ENCODE measurements around the gene SHISA9. TPM values are rescaled to one million over a fixed set of nuclear protein-coding genes. Genes with fewer than 3 reads are reported as not detected.

The SHISA9 gene
- total and polyA plus RNA-seq, 2 experiments from 2014 or later = 0.83 to 1.3 TPM

DNA sequence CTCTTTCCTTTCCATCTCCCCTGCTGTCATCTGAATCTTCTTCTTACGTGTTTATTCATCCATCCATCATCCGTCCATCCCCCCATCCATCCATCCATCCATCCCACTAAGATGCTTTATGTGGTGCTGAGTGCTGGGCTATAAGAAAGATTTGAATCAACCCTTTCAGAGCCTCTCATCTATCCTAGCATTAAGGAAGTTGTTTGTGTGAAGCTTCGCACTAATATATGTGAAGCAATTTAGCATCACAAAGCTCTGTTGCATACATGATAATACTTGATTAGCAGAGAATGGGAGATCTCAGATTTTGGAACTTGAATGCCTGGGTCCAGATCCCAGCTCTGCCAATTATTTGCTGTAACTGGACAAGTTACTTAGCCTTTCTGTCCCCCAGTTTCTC lies 255.7 kb downstream of the SHISA9 start:
- H3K79me2 ChIP-seq = no peaks in the 10 kb centered on the region
- 93% methylated on average over 3 of the region's 3 CpGs for WGBS (ENCODE audit: low lambda C conversion rate, missing lambda C conversion rate)
- H3K27ac ChIP-seq = no peak overlapping the region

DNA sequence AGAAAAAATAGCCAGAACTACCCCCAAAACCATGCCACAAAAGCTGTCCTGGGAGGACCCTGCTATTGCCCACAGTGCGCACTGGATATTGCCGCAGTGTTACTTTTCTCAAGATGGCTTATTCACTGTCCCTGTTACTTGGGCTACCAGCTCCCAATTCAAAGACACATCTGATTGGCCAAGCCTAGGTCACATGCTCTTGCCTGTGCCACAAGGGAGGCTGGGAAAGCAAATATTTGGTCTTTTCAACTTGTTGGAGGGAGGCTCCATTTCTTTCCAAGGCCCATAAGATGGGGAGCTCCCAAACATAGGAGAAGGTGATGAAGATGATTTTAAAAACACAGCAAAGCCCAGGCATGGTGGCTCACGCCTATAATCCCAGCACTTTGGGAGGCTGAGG lies 257.0 kb downstream of the SHISA9 start:
- Histone ChIP-seq H3K27me3 (no peaks in the 10 kb centered on the region), H3K4me2 (no peak overlapping the region)

More for the DNA sequence above, 255.7 kb downstream of the SHISA9 start:
- no peaks in the 10 kb centered on the region for H3K9me3 ChIP-seq (ENCODE audit: low read depth)
- H2AFZ ChIP-seq = no peak overlapping the region
- no peak overlapping the region for H3K4me3 ChIP-seq
- no peaks in the 10 kb centered on the region for H3K4me1 ChIP-seq (ENCODE audit: insufficient read depth)
- H3K9me2 ChIP-seq (replicated peaks; ENCODE audit: insufficient read depth) = no peaks in the 10 kb centered on the region
- TF ChIP-seq EZH2phosphoT487 (IDR thresholded peaks at IDR 0.05; ENCODE audit: low read depth, severe bottlenecking, unreplicated experiment) = no peak
- TF ChIP-seq, protein P1, sequence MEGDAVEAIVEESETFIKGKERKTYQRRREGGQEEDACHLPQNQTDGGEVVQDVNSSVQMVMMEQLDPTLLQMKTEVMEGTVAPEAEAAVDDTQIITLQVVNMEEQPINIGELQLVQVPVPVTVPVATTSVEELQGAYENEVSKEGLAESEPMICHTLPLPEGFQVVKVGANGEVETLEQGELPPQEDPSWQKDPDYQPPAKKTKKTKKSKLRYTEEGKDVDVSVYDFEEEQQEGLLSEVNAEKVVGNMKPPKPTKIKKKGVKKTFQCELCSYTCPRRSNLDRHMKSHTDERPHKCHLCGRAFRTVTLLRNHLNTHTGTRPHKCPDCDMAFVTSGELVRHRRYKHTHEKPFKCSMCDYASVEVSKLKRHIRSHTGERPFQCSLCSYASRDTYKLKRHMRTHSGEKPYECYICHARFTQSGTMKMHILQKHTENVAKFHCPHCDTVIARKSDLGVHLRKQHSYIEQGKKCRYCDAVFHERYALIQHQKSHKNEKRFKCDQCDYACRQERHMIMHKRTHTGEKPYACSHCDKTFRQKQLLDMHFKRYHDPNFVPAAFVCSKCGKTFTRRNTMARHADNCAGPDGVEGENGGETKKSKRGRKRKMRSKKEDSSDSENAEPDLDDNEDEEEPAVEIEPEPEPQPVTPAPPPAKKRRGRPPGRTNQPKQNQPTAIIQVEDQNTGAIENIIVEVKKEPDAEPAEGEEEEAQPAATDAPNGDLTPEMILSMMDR (IDR thresholded peaks at IDR 0.05; ENCODE audit: poor library complexity) = no peak
- TF ChIP-seq EZH2 (IDR thresholded peaks at IDR 0.05; ENCODE audit: borderline replicate concordance) = no peak
- H3K27me3 ChIP-seq = no peaks in the 10 kb centered on the region
- no peak overlapping the region for H3K4me2 ChIP-seq
- no peaks in the 10 kb centered on the region for H4K20me1 ChIP-seq (ENCODE audit: insufficient read depth, poor library complexity, severe bottlenecking)
- DNase-seq (ENCODE audit: low spot score) = no peak
- no peaks in the 10 kb centered on the region for H3K36me3 ChIP-seq (replicated peaks; ENCODE audit: insufficient read depth, low read depth)

DNA sequence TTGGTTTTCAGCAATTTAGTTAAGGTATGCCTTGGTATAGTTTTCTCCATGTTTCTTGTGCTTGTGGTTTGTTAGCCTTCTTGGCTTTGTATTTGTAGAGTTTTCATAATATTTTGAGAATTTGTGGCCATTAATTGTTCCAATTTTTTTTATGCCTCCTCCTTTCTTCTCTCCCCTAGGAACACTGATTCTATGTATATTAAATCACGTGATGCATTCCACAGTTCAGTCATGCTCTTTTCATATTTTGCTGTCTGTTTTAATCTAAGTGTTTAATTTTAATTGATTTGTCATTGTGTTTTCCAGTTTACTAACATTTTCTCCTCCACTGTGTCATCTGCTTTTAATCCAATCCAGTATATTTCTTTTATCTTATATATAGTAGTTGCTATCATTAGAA lies 263.6 kb downstream of the SHISA9 start:
- H3K4me1 ChIP-seq (ENCODE audit: insufficient read depth) = no peaks in the 10 kb centered on the region
- no peaks in the 10 kb centered on the region for H3K27me3 ChIP-seq
- no peak overlapping the region for H3K4me2 ChIP-seq
- no peak for DNase-seq (ENCODE audit: low spot score)
- WGBS (ENCODE audit: low lambda C conversion rate, missing lambda C conversion rate) = 91% methylated on average over 1 of the region's 1 CpG
- TF ChIP-seq, protein P1 (IDR thresholded peaks at IDR 0.05; ENCODE audit: poor library complexity) = no peak
- TF ChIP-seq EZH2phosphoT487 (IDR thresholded peaks at IDR 0.05; ENCODE audit: low read depth, severe bottlenecking, unreplicated experiment) = no peak
- TF ChIP-seq EZH2 (IDR thresholded peaks at IDR 0.05; ENCODE audit: borderline replicate concordance) = no peak
- H3K79me2 ChIP-seq = no peaks in the 10 kb centered on the region
- no peak overlapping the region for H3K4me3 ChIP-seq
- no peak overlapping the region for H3K27ac ChIP-seq
- no peak overlapping the region for H2AFZ ChIP-seq
- no peaks in the 10 kb centered on the region for H3K36me3 ChIP-seq (replicated peaks; ENCODE audit: insufficient read depth, low read depth)
- H3K9me2 ChIP-seq (replicated peaks; ENCODE audit: insufficient read depth) = no peaks in the 10 kb centered on the region
- H4K20me1 ChIP-seq (ENCODE audit: insufficient read depth, poor library complexity, severe bottlenecking) = no peaks in the 10 kb centered on the region
- no peaks in the 10 kb centered on the region for H3K9me3 ChIP-seq (ENCODE audit: low read depth)

More for the DNA sequence above, 257.0 kb downstream of the SHISA9 start:
- no peaks in the 10 kb centered on the region for H3K36me3 ChIP-seq (replicated peaks; ENCODE audit: insufficient read depth, low read depth)
- H4K20me1 ChIP-seq (ENCODE audit: insufficient read depth, poor library complexity, severe bottlenecking) = no peaks in the 10 kb centered on the region
- no peaks in the 10 kb centered on the region for H3K4me1 ChIP-seq (ENCODE audit: insufficient read depth)
- TF ChIP-seq EZH2phosphoT487 (IDR thresholded peaks at IDR 0.05; ENCODE audit: low read depth, severe bottlenecking, unreplicated experiment) (no peak), EZH2 (IDR thresholded peaks at IDR 0.05; ENCODE audit: borderline replicate concordance) (no peak)
- TF ChIP-seq, protein P1 (IDR thresholded peaks at IDR 0.05; ENCODE audit: poor library complexity) = no peak
- H3K27ac ChIP-seq = no peak overlapping the region
- no peak overlapping the region for H2AFZ ChIP-seq
- DNase-seq (ENCODE audit: low spot score) = no peak
- H3K9me2 ChIP-seq (replicated peaks; ENCODE audit: insufficient read depth) = no peaks in the 10 kb centered on the region
- no peaks in the 10 kb centered on the region for H3K9me3 ChIP-seq (ENCODE audit: low read depth)
- 91% methylated on average over 3 of the region's 3 CpGs for WGBS (ENCODE audit: low lambda C conversion rate, missing lambda C conversion rate)
- no peaks in the 10 kb centered on the region for H3K79me2 ChIP-seq
- no peak overlapping the region for H3K4me3 ChIP-seq

Measured in hepatocyte (in vitro differentiated cells).